T-helper 2 cell treated with Interferon-gamma antibody and Interleukin-4, amounts not matched to agents 5 μg/mL and 100 μg/mL, for 36 hours (primary cell): ENCODE measurements around the gene HMMR.
"Not testable (repeated sequence)": the region's sequence is repeated elsewhere in the genome, so short reads cannot be mapped to it uniquely, and the experiment has no call there.

Experiments
- DNase-seq: peaks from one replicate; pipeline ENCODE4 v3.0.0; 2021; ENCODE audit warnings: low spot score
- H3K27ac Mint-ChIP-seq: one replicate; pipeline ENCODE4 v1.8.0; 2021; ENCODE audit warnings: mild to moderate bottlenecking, mixed read lengths
- H3K27me3 Mint-ChIP-seq: one replicate; pipeline ENCODE4 v1.8.0; 2021; ENCODE audit warnings: low read depth, mixed read lengths
- H3K36me3 Mint-ChIP-seq: one replicate; pipeline ENCODE4 v1.8.0; 2021; ENCODE audit warnings: low read depth, mixed read lengths
- H3K4me1 Mint-ChIP-seq: one replicate; pipeline ENCODE4 v1.8.0; 2021; ENCODE audit warnings: low read depth, mixed read lengths
- H3K4me3 Mint-ChIP-seq: one replicate; pipeline ENCODE4 v1.8.0; 2022; ENCODE audit warnings: mild to moderate bottlenecking, moderate library complexity, mixed read lengths
- H3K9me3 Mint-ChIP-seq: one replicate; pipeline ENCODE4 v1.8.0; 2021; ENCODE audit warnings: mixed read lengths

The HMMR gene

GRCh38 chr5:163460562-163461171, at the start of gene HMMR:
Gene HMMR (plus strand): TSS chr5:163460632. CDS start chr5:163460693, 61 bp downstream.
- Mint-ChIP-seq H3K9me3 (no peaks in the 10 kb centered on the region), H3K27me3 (peaks cover 3% of the 10 kb centered on the region), H3K36me3 (peaks cover 36% of the 10 kb centered on the region), H3K4me1 (peaks cover 49% of the 10 kb centered on the region), H3K4me3 (peak within 1 kb of the TSS; percentile 85), H3K27ac (peak within 1 kb of the TSS; percentile 96)
- DNase-seq: no peak

GRCh38 chr5:163415673-163416072, 44.8 kb upstream of the HMMR start:
- H3K4me3 Mint-ChIP-seq, H3K4me1 Mint-ChIP-seq, H3K27ac Mint-ChIP-seq, H3K36me3 Mint-ChIP-seq, DNase-seq, H3K9me3 Mint-ChIP-seq: not testable (repeated sequence)
- peaks cover 28% of the 10 kb centered on the region for H3K27me3 Mint-ChIP-seq

- H3K9me3 Mint-ChIP-seq: no peaks in the 10 kb centered on the region
- H3K27me3 Mint-ChIP-seq: peaks cover 2% of the 10 kb centered on the region
- DNase-seq: no peak
- H3K27ac Mint-ChIP-seq: no peak overlapping the region
- H3K36me3 Mint-ChIP-seq: no peaks in the 10 kb centered on the region
- H3K4me3 Mint-ChIP-seq: no peak overlapping the region
- peaks cover 6% of the 10 kb centered on the region for H3K4me1 Mint-ChIP-seq
Measured at GRCh38 chr5:163424836-163425235, 35.6 kb upstream of the HMMR start.

GRCh38 chr5:163426128-163426527, 34.3 kb upstream of the HMMR start:
- H3K27me3 Mint-ChIP-seq, H3K9me3 Mint-ChIP-seq, DNase-seq, H3K36me3 Mint-ChIP-seq, H3K4me1 Mint-ChIP-seq: not testable (repeated sequence)
- Mint-ChIP-seq H3K27ac (peak overlapping the region; percentile 21), H3K4me3 (peak overlapping the region; percentile 5)

GRCh38 chr5:163432544-163432943, 27.9 kb upstream of the HMMR start:
- peaks cover 8% of the 10 kb centered on the region for H3K4me1 Mint-ChIP-seq
- H3K27me3 Mint-ChIP-seq: peaks cover 17% of the 10 kb centered on the region
- DNase-seq: no peak
- no peaks in the 10 kb centered on the region for H3K9me3 Mint-ChIP-seq
- no peak overlapping the region for H3K27ac Mint-ChIP-seq
- H3K4me3 Mint-ChIP-seq: no peak overlapping the region
- H3K36me3 Mint-ChIP-seq: no peaks in the 10 kb centered on the region

- DNase-seq: no peak
- Mint-ChIP-seq H3K36me3 (peaks cover 4% of the 10 kb centered on the region), H3K27me3 (peaks cover 16% of the 10 kb centered on the region), H3K4me3 (no peak overlapping the region), H3K27ac (no peak overlapping the region), H3K9me3 (no peaks in the 10 kb centered on the region), H3K4me1 (peaks cover 8% of the 10 kb centered on the region)
Measured at GRCh38 chr5:163433271-163433670, 27.2 kb upstream of the HMMR start.

GRCh38 chr5:163434401-163434866, 26.0 kb upstream of the HMMR start:
- H3K4me1 Mint-ChIP-seq: peaks cover 14% of the 10 kb centered on the region
- no peak overlapping the region for H3K27ac Mint-ChIP-seq
- H3K4me3 Mint-ChIP-seq: no peak overlapping the region
- H3K27me3 Mint-ChIP-seq: peaks cover 15% of the 10 kb centered on the region
- DNase-seq: no peak
- H3K36me3 Mint-ChIP-seq: peaks cover 10% of the 10 kb centered on the region
- no peaks in the 10 kb centered on the region for H3K9me3 Mint-ChIP-seq

GRCh38 chr5:163436515-163436914, 23.9 kb upstream of the HMMR start:
- Mint-ChIP-seq H3K9me3 (no peaks in the 10 kb centered on the region), H3K27me3 (peaks cover 15% of the 10 kb centered on the region), H3K27ac (peak overlapping the region; percentile 89), H3K4me3 (peak overlapping the region; percentile 94), H3K4me1 (peaks cover 30% of the 10 kb centered on the region), H3K36me3 (peaks cover 28% of the 10 kb centered on the region)
- DNase-seq: no peak

GRCh38 chr5:163437011-163437308, 23.5 kb upstream of the HMMR start:
- peaks cover 30% of the 10 kb centered on the region for H3K4me1 Mint-ChIP-seq

GRCh38 chr5:163437309-163438182, 22.9 kb upstream of the HMMR start, which contains the start of gene CCNG1:
Gene CCNG1 (plus strand): TSS chr5:163437595. CDS start chr5:163439257, 1,662 bp downstream.
- peak; percentile 91 for DNase-seq
- Mint-ChIP-seq H3K27me3 (peaks cover 5% of the 10 kb centered on the region), H3K27ac (peak within 1 kb of the TSS; percentile 89), H3K4me1 (peaks cover 30% of the 10 kb centered on the region), H3K36me3 (peaks cover 36% of the 10 kb centered on the region), H3K9me3 (no peaks in the 10 kb centered on the region), H3K4me3 (peak within 1 kb of the TSS; percentile 94)

More at GRCh38 chr5:163437011-163437308, 23.5 kb upstream of the HMMR start:
- Mint-ChIP-seq H3K9me3 (no peaks in the 10 kb centered on the region), H3K27me3 (peaks cover 11% of the 10 kb centered on the region), H3K27ac (peak overlapping the region; percentile 89), H3K4me3 (peak overlapping the region; percentile 94), H3K36me3 (peaks cover 31% of the 10 kb centered on the region)
- DNase-seq: no peak

- H3K27me3 Mint-ChIP-seq: no peaks in the 10 kb centered on the region
Measured at GRCh38 chr5:163439092-163439425, 21.4 kb upstream of the HMMR start.

GRCh38 chr5:163440954-163441353, 19.5 kb upstream of the HMMR start:
- Mint-ChIP-seq H3K36me3 (peaks cover 57% of the 10 kb centered on the region), H3K9me3 (no peaks in the 10 kb centered on the region), H3K4me1 (peaks cover 30% of the 10 kb centered on the region), H3K27me3 (no peaks in the 10 kb centered on the region), H3K4me3 (no peak overlapping the region), H3K27ac (no peak overlapping the region)
- DNase-seq: no peak

More at GRCh38 chr5:163439092-163439425, 21.4 kb upstream of the HMMR start:
- H3K4me3 Mint-ChIP-seq: peak overlapping the region; percentile 94
- peaks cover 30% of the 10 kb centered on the region for H3K4me1 Mint-ChIP-seq
- H3K27ac Mint-ChIP-seq: peak overlapping the region; percentile 31
- no peak for DNase-seq
- H3K36me3 Mint-ChIP-seq: peaks cover 44% of the 10 kb centered on the region
- H3K9me3 Mint-ChIP-seq: no peaks in the 10 kb centered on the region

- H3K27ac Mint-ChIP-seq: no peak overlapping the region
- H3K9me3 Mint-ChIP-seq: no peaks in the 10 kb centered on the region
- H3K4me3 Mint-ChIP-seq: no peak overlapping the region
- H3K27me3 Mint-ChIP-seq: no peaks in the 10 kb centered on the region
- no peak for DNase-seq
- peaks cover 26% of the 10 kb centered on the region for H3K4me1 Mint-ChIP-seq
- H3K36me3 Mint-ChIP-seq: peaks cover 79% of the 10 kb centered on the region
Measured at GRCh38 chr5:163444526-163444925, 15.9 kb upstream of the HMMR start.

- no peak overlapping the region for H3K27ac Mint-ChIP-seq
- peaks cover 19% of the 10 kb centered on the region for H3K4me1 Mint-ChIP-seq
- H3K36me3 Mint-ChIP-seq: peaks cover 78% of the 10 kb centered on the region
- no peaks in the 10 kb centered on the region for H3K27me3 Mint-ChIP-seq
- DNase-seq: no peak
- H3K4me3 Mint-ChIP-seq: no peak overlapping the region
- H3K9me3 Mint-ChIP-seq: no peaks in the 10 kb centered on the region
Measured at GRCh38 chr5:163445345-163445744, 15.1 kb upstream of the HMMR start.
